Activated naive CD4-positive, alpha-beta T cell treated with anti-CD3 and anti-CD28 coated beads for 36 hours (primary cell): ENCODE results near the gene CPNE2. TPM values are rescaled to one million over a fixed set of nuclear protein-coding genes. Genes with fewer than 3 reads are reported as not detected.

Experiments used
- total RNA-seq, 2 experiments: library from RNA; stranded (reverse); gene quantifications; one replicate each; pipeline ENCODE4 v1.2.3, GENCODE V29; 2021

Gene CPNE2
- total RNA-seq, 2 experiments from 2014 or later = 5.1 TPM

Other genes with a start within 250 kb of the CPNE2 start
- gene SLC12A3, start 227.4 kb upstream of the CPNE2 start, total RNA-seq = not detected
- gene HERPUD1, start 160.4 kb upstream of the CPNE2 start, total RNA-seq = 100 to 1,000 TPM; 118 to 120 TPM
- gene CETP, start 130.6 kb upstream of the CPNE2 start, total RNA-seq = not detected
- gene NLRC5, start 103.0 kb upstream of the CPNE2 start, total RNA-seq = 100 to 1,000 TPM; 104 to 119 TPM
- 100 to 1,000 TPM; 106 to 110 TPM for gene PSME3IP1, start 93.5 kb downstream of the CPNE2 start, total RNA-seq
- 10 to 100 TPM; 25.7 to 28.7 TPM for gene RSPRY1, start 93.7 kb downstream of the CPNE2 start, total RNA-seq
- 10 to 100 TPM; 11.0 to 11.2 TPM for gene ARL2BP, start 152.7 kb downstream of the CPNE2 start, total RNA-seq
- gene PLLP, start 192.1 kb downstream of the CPNE2 start, total RNA-seq = under 1 TPM; 0.25 to 0.41 TPM